K562 (cell line): ENCODE measurements around the gene GPS2.

Experiments
- CTCF ChIP-seq, 3 experiments: IDR thresholded peaks in 2 of 3; conservative IDR thresholded peaks in 1 of 3; 2 replicates each; pipeline ENCODE4 v1.5.1; 2011 to 2012; ENCODE audit warnings: low read length in 3 of 3, mild to moderate bottlenecking in 3 of 3, control low read depth in 2 of 3, improper control_type of control experiment in 1 of 3, inconsistent platforms in 1 of 3, low read depth in 1 of 3, mixed read lengths in 1 of 3, moderate library complexity in 1 of 3; ENCODE audit not compliant: insufficient read depth in 2 of 3
- HNRNPK ChIP-seq: fragments of 200-400 bp; formaldehyde crosslinking; IDR thresholded peaks from one replicate; pipeline ENCODE4 v1.6.1; 2018; ENCODE audit warnings: mild to moderate bottlenecking, low read depth, low read length; ENCODE audit not compliant: poor library complexity, severe bottlenecking
- YY1 ChIP-seq, 3 experiments: IDR thresholded peaks; 2 replicates each; pipeline ENCODE4 v1.6.1; 2011; ENCODE audit warnings: low read length in 2 of 3, mild to moderate bottlenecking in 2 of 3, moderate library complexity in 2 of 3, borderline replicate concordance in 1 of 3, control low read depth in 1 of 3, low read depth in 1 of 3; ENCODE audit not compliant: insufficient read depth in 3 of 3, insufficient replicate concordance in 2 of 3, control insufficient read depth in 1 of 3, insufficient read length in 1 of 3; ENCODE audit errors: extremely low read depth in 1 of 3
- ZNF431 ChIP-seq: sonication (generic); formaldehyde crosslinking; IDR thresholded peaks from 2 replicates; pipeline ENCODE4 v1.8.0; 2022; ENCODE audit warnings: mild to moderate bottlenecking, missing genetic modification reagents

- TF ChIP-seq HNRNPK (no peak), ZNF431 (CRISPR knock-in tag) (no peak), CTCF (IDR thresholded peaks at IDR 0.05 in 2 of 3, conservative IDR thresholded peaks at IDR 0.05 in 1 of 3; ENCODE audit: insufficient read depth in 2 of 3, low read depth in 1 of 3, low read length in 3 of 3) (0 out of 6 replicates have a peak, but pooled peaks of 1 of the 3 experiments have one; percentile 5), YY1 (IDR thresholded peaks at IDR 0.05; ENCODE audit: borderline replicate concordance in 1 of 3, control insufficient read depth in 1 of 3, extremely low read depth in 1 of 3, insufficient read depth in 3 of 3, insufficient read length in 1 of 3, insufficient replicate concordance in 2 of 3, low read depth in 1 of 3, low read length in 2 of 3) (no peak)
Observed at GRCh38 chr17:7324438-7324779, 9.2 kb upstream of the GPS2 start.
